VCaP (cell line): ENCODE data around the gene PLD1.

ENCODE experiments used
- H3K27ac ChIP-seq: fragments of 450-650 bp; 2 replicates; pipeline ENCODE4 v1.5.1; 2017
- CTCF ChIP-seq: fragments of 450-650 bp; conservative IDR thresholded peaks from 2 replicates; pipeline ENCODE4 v1.5.1; 2017; ENCODE audit warnings: mild to moderate bottlenecking, moderate library complexity

Gene PLD1

DNA sequence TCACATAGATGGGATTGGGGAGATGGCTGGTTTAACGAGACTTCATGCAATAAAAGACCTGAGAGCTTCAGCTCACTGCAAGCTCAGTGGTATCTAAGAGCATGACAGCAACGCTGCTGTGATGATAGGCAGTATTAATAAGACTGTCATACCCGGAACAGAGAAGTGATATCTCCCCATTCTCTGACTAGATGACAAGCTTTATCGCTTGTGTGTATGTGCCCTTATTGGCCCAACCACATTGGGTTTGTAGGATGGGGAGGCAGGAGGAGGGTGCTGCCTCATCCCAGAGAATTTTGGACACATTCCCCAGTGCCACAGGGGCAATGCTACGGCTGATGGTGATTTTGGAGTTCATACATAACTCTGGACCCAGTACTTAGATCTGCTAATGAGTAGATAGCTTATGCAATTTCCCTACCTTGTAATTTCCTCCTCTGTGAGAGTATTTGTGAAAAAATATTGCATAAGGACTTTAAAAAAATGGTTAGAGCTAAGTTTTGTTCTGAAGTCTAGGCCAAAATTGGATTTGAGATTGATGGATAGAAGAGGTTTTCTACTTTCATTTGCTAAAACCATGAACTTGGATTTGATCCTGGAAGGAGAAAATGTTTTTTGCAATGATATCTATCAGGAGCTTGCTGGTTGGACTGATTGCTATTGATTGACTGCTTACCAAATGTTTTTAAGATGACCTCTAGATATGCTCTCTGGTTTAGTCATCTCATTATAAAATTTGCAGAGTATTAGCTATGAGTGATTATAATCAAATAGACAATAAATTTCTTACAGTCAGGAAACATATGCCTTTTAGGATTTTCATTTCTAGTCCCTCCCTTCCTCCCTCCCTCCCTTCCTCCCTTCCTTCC is 18.9 kb upstream of the PLD1 start:
- TF ChIP-seq CTCF = no peak
- no peak overlapping the region for H3K27ac ChIP-seq

DNA sequence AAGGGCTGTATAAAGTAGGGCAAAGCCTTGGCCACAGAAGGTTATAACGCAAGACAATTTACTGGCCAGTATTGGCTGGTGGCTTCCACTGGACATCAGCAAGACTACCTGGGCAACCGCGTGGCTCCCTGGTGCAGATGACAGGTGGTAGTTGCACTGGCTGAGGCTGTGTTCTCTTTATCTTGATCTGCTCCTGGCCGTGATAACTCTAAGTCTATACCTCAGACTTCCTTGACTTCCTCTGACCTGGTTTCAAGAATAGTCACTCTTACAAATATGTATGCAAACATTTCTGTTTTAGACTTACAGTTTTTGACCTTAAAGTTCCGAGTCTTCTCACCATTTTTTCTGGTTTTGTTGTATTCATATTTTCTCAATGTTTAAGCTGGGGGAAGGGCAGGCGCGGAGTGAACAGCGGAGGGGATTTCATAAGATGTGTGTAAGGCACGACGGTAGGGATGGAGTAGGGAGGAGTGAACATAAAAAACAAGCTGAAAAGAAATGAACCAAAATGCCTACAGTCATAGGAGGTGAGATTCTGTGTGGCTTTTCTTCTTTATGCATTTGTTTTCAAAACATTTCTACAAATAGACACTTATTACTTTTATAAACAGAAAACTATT is 17.7 kb upstream of the PLD1 start:
- TF ChIP-seq CTCF = no peak
- H3K27ac ChIP-seq = no peak overlapping the region

- H3K27ac ChIP-seq = no peak overlapping the region
- no peak for TF ChIP-seq CTCF
Observed at GRCh38 chr3:171827385-171827784, 17.1 kb upstream of the PLD1 start.

DNA sequence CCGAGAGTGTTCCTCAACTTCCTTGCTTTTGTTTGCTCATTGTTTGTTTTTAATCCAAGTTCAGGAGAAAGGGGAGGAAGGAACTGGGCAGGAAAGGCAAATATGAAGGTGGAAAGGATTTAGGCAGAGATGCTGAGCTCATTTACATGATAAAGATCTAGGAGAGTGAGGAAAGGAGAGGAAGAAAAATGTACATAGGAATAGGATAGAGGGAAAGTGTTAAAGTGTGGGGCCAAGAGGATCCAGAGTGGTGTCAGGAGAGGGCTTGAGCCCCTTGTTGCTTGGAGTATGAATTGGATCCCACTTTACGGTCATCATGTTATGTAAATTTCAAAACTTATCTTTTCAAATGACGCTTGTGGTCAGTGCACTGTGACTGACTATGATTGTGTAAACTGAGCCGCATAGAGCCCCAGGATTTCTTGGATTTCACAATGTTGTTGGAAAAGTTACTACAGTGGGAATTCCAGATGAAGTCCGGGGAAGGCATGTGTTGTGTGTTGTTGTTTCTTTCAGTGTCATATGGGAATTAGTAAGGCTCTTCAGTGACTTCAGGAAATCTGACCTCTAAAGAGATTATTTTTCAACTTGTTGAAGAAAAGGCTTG is 15.0 kb upstream of the PLD1 start:
- TF ChIP-seq CTCF = no peak
- no peak overlapping the region for H3K27ac ChIP-seq

DNA sequence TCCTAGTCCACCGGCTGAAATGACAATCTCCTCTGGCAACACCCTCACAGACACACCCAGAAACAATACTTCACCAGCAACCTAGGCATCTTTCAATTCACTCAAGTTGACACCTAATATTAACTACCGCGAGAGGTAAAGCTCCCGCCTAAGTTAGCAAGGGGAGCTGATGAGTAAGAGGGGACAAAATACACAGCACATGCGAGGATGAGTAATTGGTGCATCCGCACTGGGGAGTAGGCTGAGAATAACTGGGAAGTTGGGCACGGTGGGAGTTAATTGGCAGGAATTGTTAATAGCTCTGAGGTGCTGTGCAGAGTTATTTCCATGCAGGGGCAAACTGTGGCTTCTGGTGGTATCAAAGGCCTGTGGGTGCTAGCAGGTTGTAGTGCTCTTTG is 14.5 kb upstream of the PLD1 start:
- TF ChIP-seq CTCF = no peak

GRCh38 chr3:171824116-171824515 is 13.8 kb upstream of the PLD1 start:
- H3K27ac ChIP-seq = no peak overlapping the region
- TF ChIP-seq CTCF = no peak

More for the DNA sequence above, 14.5 kb upstream of the PLD1 start:
- H3K27ac ChIP-seq = no peak overlapping the region

DNA sequence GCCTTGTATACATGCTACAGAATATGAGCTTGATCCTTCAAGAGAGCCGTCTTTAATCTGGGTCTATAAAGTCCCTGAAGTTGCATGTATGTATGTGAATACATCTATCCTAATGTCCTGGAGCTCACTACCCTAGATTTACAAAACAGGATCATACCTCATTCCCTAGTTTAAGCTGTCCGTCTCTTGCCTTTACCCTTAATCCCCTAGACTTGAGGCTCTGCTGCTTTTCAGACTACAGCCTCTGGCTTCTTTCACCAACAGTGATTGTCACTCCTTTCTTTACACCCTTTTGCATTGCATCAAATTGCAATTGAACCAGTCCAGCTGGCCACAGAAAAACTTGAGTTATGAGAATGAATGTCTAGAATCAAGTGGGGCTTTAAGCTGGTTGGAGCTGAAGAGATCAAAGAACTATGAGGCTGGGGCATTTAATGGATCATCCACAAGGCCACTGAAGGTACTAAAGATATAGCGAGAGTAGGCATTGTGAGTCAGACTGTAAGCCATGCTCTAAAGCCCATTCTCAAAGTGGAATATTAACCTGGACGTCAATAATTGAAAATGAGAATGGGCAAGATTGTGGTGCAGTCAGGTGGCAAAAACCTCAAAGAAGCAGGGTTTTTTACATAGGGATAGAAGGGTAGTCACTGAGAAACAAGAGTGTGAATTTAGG is 12.3 kb upstream of the PLD1 start:
- H3K27ac ChIP-seq = no peak overlapping the region
- no peak for TF ChIP-seq CTCF
